ENCODE measurements around the gene DMRTB1. TPM values are rescaled to one million over a fixed set of nuclear protein-coding genes. Genes with fewer than 3 reads are reported as not detected.

DMRTB1 gene
- total RNA-seq, 2 experiments from 2014 or later, result not detected

- ChIA-PET CTCF (interaction anchor here (1.1 to 2.0 kb wide), 4 partner anchors 10 to 135 kb away, joined by 3 to 14 read pairs (median 4); no protein-coding TSS in a partner anchor), POLR2A (interaction anchor here (0.6 to 1.8 kb wide), 8 partner anchors 10 to 1388 kb away, joined by 3 to 13 read pairs (median 5); no protein-coding TSS in a partner anchor)
- Mint-ChIP-seq H3K27ac (peak overlapping the region; percentile 90), H3K36me3 (ENCODE audit: low read depth) (no peaks in the 10 kb centered on the region), H3K4me3 (peak overlapping the region; percentile 31), H3K27me3 (no peaks in the 10 kb centered on the region), H3K9me3 (no peaks in the 10 kb centered on the region), H3K4me1 (ENCODE audit: low read depth) (peaks cover 46% of the 10 kb centered on the region)
- Histone ChIP-seq H3K27ac (ENCODE audit: low read depth in 1 of 2, low read length in 2 of 2) (peak overlapping the region; percentile 62 to 91), H3K4me3 (ENCODE audit: low read length) (no peak overlapping the region), H3K36me3 (ENCODE audit: insufficient read depth, low read length) (no peaks in the 10 kb centered on the region), H3K27me3 (ENCODE audit: control insufficient read depth in 1 of 2, insufficient read depth in 2 of 2, low read length in 2 of 2) (no peaks in the 10 kb centered on the region), H3K9me3 (ENCODE audit: control insufficient read depth in 1 of 2, insufficient read depth in 1 of 2, low read length in 2 of 2) (no peaks in the 10 kb centered on the region), H3K4me1 (ENCODE audit: insufficient read depth, low read length) (peaks cover 66% of the 10 kb centered on the region)
- no peak for TF ChIP-seq CTCF (IDR thresholded peaks at IDR 0.05)
- intact Hi-C loops (cut with DNase I, micrococcal nuclease), result no loop called here
- peak; percentile 77 for ATAC-seq (ENCODE audit: poor library complexity)
- peak; percentile 13 to 85 (median 52) for DNase-seq
These were observed 45.8 kb upstream of the DMRTB1 start for GRCh38 chr1:53413175-53414001.

GRCh38 chr1:53414632-53415031 is 44.6 kb upstream of the DMRTB1 start:
- POLR2A ChIA-PET, result no interaction called here
- H3K27me3 Mint-ChIP-seq, result no peaks in the 10 kb centered on the region

GRCh38 chr1:53415432-53415831 is 43.8 kb upstream of the DMRTB1 start:
- H3K4me1 Mint-ChIP-seq (ENCODE audit: low read depth), result peaks cover 42% of the 10 kb centered on the region
- no peaks in the 10 kb centered on the region for H3K27me3 Mint-ChIP-seq
- no peaks in the 10 kb centered on the region for H3K9me3 Mint-ChIP-seq
- TF ChIP-seq CTCF (IDR thresholded peaks at IDR 0.05), result no peak
- no peak overlapping the region for H3K4me3 Mint-ChIP-seq
- no peaks in the 10 kb centered on the region for H3K9me3 ChIP-seq (ENCODE audit: control insufficient read depth in 1 of 2, insufficient read depth in 1 of 2, low read length in 2 of 2)
- intact Hi-C loops (cut with DNase I, micrococcal nuclease), result no loop called here
- H3K4me3 ChIP-seq (ENCODE audit: low read length), result no peak overlapping the region
- no peaks in the 10 kb centered on the region for H3K27me3 ChIP-seq (ENCODE audit: control insufficient read depth in 1 of 2, insufficient read depth in 2 of 2, low read length in 2 of 2)
- no peak for ATAC-seq (ENCODE audit: poor library complexity)
- no peaks in the 10 kb centered on the region for H3K36me3 ChIP-seq (ENCODE audit: insufficient read depth, low read length)
- no peaks in the 10 kb centered on the region for H3K36me3 Mint-ChIP-seq (ENCODE audit: low read depth)
- H3K27ac Mint-ChIP-seq, result no peak overlapping the region
- CTCF ChIA-PET, result no interaction called here
- DNase-seq, result no peak
- peaks cover 47% of the 10 kb centered on the region for H3K4me1 ChIP-seq (ENCODE audit: insufficient read depth, low read length)
- no peak overlapping the region for H3K27ac ChIP-seq (ENCODE audit: low read depth in 1 of 2, low read length in 2 of 2)
- POLR2A ChIA-PET, result no interaction called here

More at GRCh38 chr1:53414632-53415031, 44.6 kb upstream of the DMRTB1 start:
- Histone ChIP-seq H3K36me3 (ENCODE audit: insufficient read depth, low read length) (no peaks in the 10 kb centered on the region), H3K27me3 (ENCODE audit: control insufficient read depth in 1 of 2, insufficient read depth in 2 of 2, low read length in 2 of 2) (no peaks in the 10 kb centered on the region), H3K4me1 (ENCODE audit: insufficient read depth, low read length) (peaks cover 54% of the 10 kb centered on the region), H3K9me3 (ENCODE audit: control insufficient read depth in 1 of 2, insufficient read depth in 1 of 2, low read length in 2 of 2) (no peaks in the 10 kb centered on the region), H3K4me3 (ENCODE audit: low read length) (no peak overlapping the region), H3K27ac (ENCODE audit: low read depth in 1 of 2, low read length in 2 of 2) (peak overlapping the region in 1 of 2 donors; percentile 91)
- intact Hi-C loops (cut with DNase I, micrococcal nuclease), result no loop called here
- no peak for TF ChIP-seq CTCF (IDR thresholded peaks at IDR 0.05)
- no peaks in the 10 kb centered on the region for H3K36me3 Mint-ChIP-seq (ENCODE audit: low read depth)
- H3K4me3 Mint-ChIP-seq, result no peak overlapping the region
- peaks cover 46% of the 10 kb centered on the region for H3K4me1 Mint-ChIP-seq (ENCODE audit: low read depth)
- ATAC-seq (ENCODE audit: poor library complexity) (no peak), DNase-seq (no peak)
- H3K9me3 Mint-ChIP-seq, result no peaks in the 10 kb centered on the region
- peak overlapping the region; percentile 90 for H3K27ac Mint-ChIP-seq
- CTCF ChIA-PET, result interaction anchor here (2.0 kb wide), 1 partner anchor 21 kb away, joined by 14 read pairs; no protein-coding TSS in a partner anchor

All from CD4-positive, alpha-beta T cell (primary cell).